GM12864 (cell line): ENCODE measurements around the gene HYOU1.
A peak's percentile ranks its signal among the peaks of the same experiment; 100 is the strongest.

Source experiments
- DNase-seq: peaks from one replicate; pipeline ENCODE4 v3.0.0-alpha.2; 2011; ENCODE audit warnings: low read depth
- H3K4me3 ChIP-seq: 2 replicates; pipeline ENCODE4 v1.5.1; 2011; ENCODE audit warnings: mild to moderate bottlenecking, low read depth, low read length, control low read depth
- CTCF ChIP-seq: IDR thresholded peaks from 2 replicates; pipeline ENCODE4 v1.5.1; 2011; ENCODE audit warnings: low read depth, mild to moderate bottlenecking, moderate library complexity, low read length, control low read depth, inconsistent platforms; ENCODE audit errors: missing control alignments

The HYOU1 gene

DNA sequence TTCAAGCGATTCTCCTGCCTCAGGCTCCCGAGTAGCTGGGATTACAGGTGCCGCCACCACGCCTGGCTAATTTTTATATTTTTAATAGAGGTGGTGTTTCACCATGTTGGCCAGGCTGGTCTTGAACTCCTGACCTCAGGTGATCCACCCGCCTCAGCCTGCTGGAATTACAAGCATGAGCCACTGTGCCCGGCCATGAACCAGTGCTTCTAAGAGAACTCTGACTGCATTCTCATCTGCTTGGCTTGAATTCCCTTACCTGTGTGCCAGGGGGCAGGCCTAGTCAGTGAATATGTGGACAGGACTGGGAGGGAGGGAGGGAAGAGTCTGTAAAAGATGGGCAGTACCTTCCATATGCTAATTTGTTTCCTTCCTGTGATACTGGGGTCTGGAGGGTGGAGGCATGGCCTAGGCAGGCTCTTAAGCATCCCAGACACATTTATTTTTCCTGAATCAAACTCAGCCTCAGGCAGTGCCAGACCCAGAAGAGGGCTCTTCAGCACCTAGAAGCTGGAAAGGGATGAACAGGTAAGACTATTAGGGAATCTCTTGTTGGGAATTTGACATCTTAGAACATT is 45.4 kb downstream of the HYOU1 start:
- no peak for TF ChIP-seq CTCF
- H3K4me3 ChIP-seq: no peak overlapping the region

DNA sequence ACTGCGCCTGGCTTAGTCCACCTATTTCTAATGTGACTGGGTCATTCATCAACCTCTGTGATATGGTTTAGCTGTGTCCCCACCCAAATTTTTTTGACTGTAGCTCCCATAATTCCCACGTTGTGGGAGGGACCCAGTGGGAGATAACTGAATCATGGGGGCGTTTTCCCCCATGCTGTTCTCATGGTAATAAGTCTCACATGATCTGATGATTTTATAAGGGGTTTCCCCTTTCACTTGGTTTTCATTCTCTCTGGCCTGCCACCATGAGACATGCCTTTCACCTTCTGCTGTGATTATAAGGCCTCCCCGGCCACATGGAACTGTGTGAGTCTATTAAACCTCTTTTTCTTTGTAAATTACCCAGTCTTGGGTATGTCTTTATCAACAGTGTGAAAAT is 50.3 kb downstream of the HYOU1 start:
- DNase-seq: no peak
- no peak overlapping the region for H3K4me3 ChIP-seq
- TF ChIP-seq CTCF: no peak

More for the DNA sequence above, 45.4 kb downstream of the HYOU1 start:
- no peak for DNase-seq

GRCh38 chr11:119000906-119001305 is 56.1 kb downstream of the HYOU1 start:
- TF ChIP-seq CTCF: no peak
- DNase-seq: no peak
- no peak overlapping the region for H3K4me3 ChIP-seq

DNA sequence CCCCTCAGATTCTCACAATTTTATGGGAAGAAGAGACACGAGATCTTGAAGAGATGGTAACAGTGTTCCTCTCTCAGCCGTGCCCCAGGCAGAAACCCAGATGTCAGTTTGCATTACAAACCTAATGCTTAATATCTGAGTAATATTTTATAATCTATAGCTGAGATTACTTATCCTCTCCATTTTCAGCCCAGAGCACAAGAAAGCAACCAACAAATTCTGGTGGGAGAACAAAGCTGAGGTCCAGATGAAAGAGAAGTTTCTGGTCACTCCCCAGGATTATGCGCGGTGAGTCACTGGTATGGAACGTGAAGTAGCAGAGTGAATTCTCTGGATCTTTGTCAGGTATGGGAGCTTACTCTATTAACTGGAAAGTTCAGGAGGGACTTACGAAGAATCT is 58.2 kb downstream of the HYOU1 start:
- H3K4me3 ChIP-seq: peak overlapping the region; percentile 64
- no peak for TF ChIP-seq CTCF
- no peak for DNase-seq

- H3K4me3 ChIP-seq: peak overlapping the region; percentile 64
- DNase-seq: no peak
- TF ChIP-seq CTCF: no peak
These were observed 58.7 kb downstream of the HYOU1 start for GRCh38 chr11:118998388-118998717.

DNA sequence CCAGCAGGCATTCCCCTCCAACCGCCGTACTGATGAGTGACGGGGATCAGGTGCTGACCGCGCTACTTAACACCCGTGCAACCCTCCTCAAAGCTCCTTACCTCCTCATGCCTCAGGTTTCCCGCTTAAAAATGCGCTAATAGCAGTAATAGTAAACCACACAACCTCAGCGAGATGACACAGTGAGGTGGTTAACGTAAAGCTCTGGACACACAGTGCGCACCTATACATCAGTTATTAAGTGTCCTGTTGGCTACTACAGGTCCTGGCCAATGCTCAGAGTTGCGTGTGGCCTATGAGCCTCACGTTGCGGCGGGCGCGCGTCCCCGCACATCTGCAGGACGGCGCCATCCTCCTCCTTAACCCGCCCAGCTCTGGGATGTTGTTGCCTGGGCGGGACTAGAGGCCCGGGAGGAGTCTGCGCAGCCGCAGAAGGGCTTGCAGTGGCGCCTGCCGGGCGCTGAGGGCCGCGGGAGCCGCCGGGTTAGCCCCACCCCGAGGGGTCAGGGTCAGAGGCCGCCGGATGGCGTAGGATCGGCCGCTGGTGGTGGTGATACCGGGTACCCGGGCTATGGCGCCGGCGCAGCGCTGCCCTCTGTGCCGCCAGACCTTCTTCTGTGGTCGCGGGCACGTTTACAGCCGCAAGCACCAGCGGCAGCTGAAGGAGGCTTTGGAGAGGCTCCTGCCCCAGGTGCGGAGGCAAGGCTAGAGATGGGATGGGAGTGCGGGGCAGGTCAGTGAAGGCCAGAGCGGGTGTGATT is 59.2 kb downstream of the HYOU1 start, which contains the start of gene CENATAC:
Gene CENATAC (plus strand): TSS at position 512 of the 761 bp plus-strand sequence. CDS start 60 bp downstream, at position 572.
- TF ChIP-seq CTCF: peak; percentile 15
- peak within 1 kb of the TSS; percentile 64 for H3K4me3 ChIP-seq
- DNase-seq: peak; percentile 72
